Heart right ventricle (tissue), 16 donors: ENCODE measurements around the gene TRUB1. TPM values are rescaled to one million over a fixed set of nuclear protein-coding genes. Genes with fewer than 3 reads are reported as not detected.

Experiments
- ATAC-seq, 8 donors: fragments of 200-7000 bp; cut with Tn5 transposase; one replicate each; pipeline ENCODE4 v1.9.1; 2020; ENCODE audit warnings: mild to moderate bottlenecking in 8 of 8, moderate library complexity in 8 of 8, moderate number of reproducible peaks in 1 of 8
- DNase-seq, 2 donors: peaks; one replicate each; pipeline ENCODE4 v3.0.0-alpha.2; 2020
- H3K27ac ChIP-seq, 10 donors: fragments of 200-600 bp; sonication (generic) in 2 of 10; one replicate each; pipeline versions ENCODE4 v1.5.0 to v1.8.0; 2020 to 2022; ENCODE audit warnings: mild to moderate bottlenecking in 3 of 10
- H3K27me3 ChIP-seq, 7 donors: fragments of 200-600 bp; one replicate each; pipeline ENCODE4 v1.8.0; 2021 to 2022; ENCODE audit warnings: mild to moderate bottlenecking in 2 of 7
- H3K36me3 ChIP-seq, 9 donors: fragments of 200-600 bp; sonication (generic) in 1 of 9; one replicate each; pipeline versions ENCODE4 v1.5.0 to v1.8.0; 2020 to 2022; ENCODE audit warnings: mild to moderate bottlenecking in 2 of 9
- H3K4me1 ChIP-seq, 9 donors: fragments of 200-600 bp; sonication (generic) in 1 of 9; one replicate each; pipeline versions ENCODE4 v1.5.0 to v1.8.0; 2020 to 2022; ENCODE audit warnings: mild to moderate bottlenecking in 4 of 9
- H3K4me3 ChIP-seq, 10 donors: fragments of 200-600 bp; sonication (generic) in 2 of 10; one replicate each; pipeline versions ENCODE4 v1.5.0 to v1.8.0; 2020 to 2022; ENCODE audit warnings: mild to moderate bottlenecking in 7 of 10, moderate library complexity in 2 of 10
- H3K9me3 ChIP-seq, 11 donors: fragments of 200-600 bp in 10 of 11; sonication (generic) in 2 of 11; one replicate each; pipeline versions ENCODE4 v1.5.0 to v1.8.0; 2013 to 2022; ENCODE audit warnings: mild to moderate bottlenecking in 2 of 11, control low read depth in 1 of 11, moderate library complexity in 1 of 11
- CTCF ChIP-seq, 9 donors: fragments of 200-600 bp; sonication (generic) in 2 of 9; IDR thresholded peaks; one replicate each; pipeline versions ENCODE4 v1.5.0 to v1.8.0; 2021 to 2022; ENCODE audit warnings: antibody characterized with exemption in 9 of 9, mild to moderate bottlenecking in 5 of 9, moderate library complexity in 1 of 9
- WGBS, 2 donors: extraction: QIAGEN DNeasy Blood & Tissue Kit; methylation state at CpG; one replicate each; pipeline ENCODE4 v1.1.7; 2013; ENCODE audit warnings: inconsistent platforms in 1 of 2; 5-methylcytosine and 5-hydroxymethylcytosine counted together
- intact Hi-C, 10 donors: fragments of 100-400 bp; cut with DNase I; formaldehyde crosslinking; loops; one replicate each; pipeline versions ENCODE4 v1.11.1 to v1.14.2; 2022
- polyA plus RNA-seq, 2 donors: library from polyadenylated mRNA; stranded (reverse); fragments of 200-250 nt; gene quantifications; one replicate each; pipeline ENCODE4 v1.2.3, GENCODE V29; 2013
- total RNA-seq, 10 donors: library from RNA; stranded (reverse); fragmentation: NEBNext Ultra II Directional in 3 of 10; extraction: Animal tissue kit (Norgen Biotek cat#: 25700) in 3 of 10; gene quantifications; one replicate each; pipeline versions ENCODE4 v1.2.1 to v1.2.4, GENCODE V29; 2021 to 2023
- donor health status: Arrhythmogenic right ventricular cardiomyopathy.
- donor health status: ischemic (EF 13 %, LVEDD 7.1; RV severe dilation, severe dysfunction).
- donor health status: healthy with polysubstance abuse.
- donor health status: DM: no; HTN: yes; CAD: no.
- donor health status: DM: no; HTN: no; CAD: no.
- donor health status: ischemic (EF 25% LVEDD 6.9; RV normal size, moderate dysfunction).
- donor health status: ischemic (EF 25% LVEDD 5.7; RV mildly dilated, moderate dysfunction).
- donor health status: healthy.
- donor health status: DM: yes; HTN: yes; CAD: no.
- donor health status: Ischemic cardiomyopathy.
- donor health status: ischemic (EF 35%, LVEDD 5.7; RV mildly dilated, moderate dysfunction).
- donor health status: nonischemic (EF 11% LVEDD 7.7; RV severe dilation, severe dysfunction).
- donor health status: DM: yes; HTN: yes; CAD: no.
- donor health status: PGD.
- donor health status: ischemic (EF 29% LVEDD 5.4; RV normal size, mild dysfunction).
- donor health status: nonischemic (EF 23%, LVEDD 6.1; RV moderate dilation, normal function).

Gene TRUB1
- total and polyA plus RNA-seq, 12 donors: 3.9 to 29.8 (median 18.6) TPM

GRCh38 chr10:114962441-114962840, 24.4 kb downstream of the TRUB1 start:
- Histone ChIP-seq H3K27ac (peak overlapping the region in 4 of 10 donors; percentile 13 to 51 (median 36)), H3K9me3 (peaks cover 0 to 7% (median 0%) of the 10 kb centered on the region in 11 donors), H3K27me3 (no peaks in the 10 kb centered on the region), H3K36me3 (peaks cover 0 to 32% (median 0%) of the 10 kb centered on the region in 9 donors), H3K4me3 (no peak overlapping the region), H3K4me1 (peaks cover 0 to 39% (median 15%) of the 10 kb centered on the region in 9 donors)
- peak in 5 of 8 donors; percentile 30 to 67 (median 55) for ATAC-seq
- DNase-seq: no peak
- WGBS, 2 donors: 43 to 55% methylated on average over 2 of the region's 2 CpGs
- TF ChIP-seq CTCF (IDR thresholded peaks at IDR 0.05): no peak
- intact Hi-C loops: no loop called here

- intact Hi-C loops: no loop called here
- 62 to 72% methylated on average over 4 of the region's 4 CpGs for WGBS, 2 donors
- Histone ChIP-seq H3K4me1 (peaks cover 0 to 45% (median 22%) of the 10 kb centered on the region in 9 donors), H3K27ac (peak overlapping the region in 6 of 10 donors; percentile 30 to 71 (median 56)), H3K27me3 (no peaks in the 10 kb centered on the region), H3K36me3 (peaks cover 0 to 32% (median 0%) of the 10 kb centered on the region in 9 donors), H3K4me3 (no peak overlapping the region), H3K9me3 (peaks cover 0 to 7% (median 0%) of the 10 kb centered on the region in 11 donors)
- ATAC-seq (peak in 6 of 8 donors; percentile 65 to 89 (median 82)), DNase-seq (no peak)
- no peak for TF ChIP-seq CTCF (IDR thresholded peaks at IDR 0.05)
These were observed 25.9 kb downstream of the TRUB1 start for GRCh38 chr10:114963908-114964307.

DNA sequence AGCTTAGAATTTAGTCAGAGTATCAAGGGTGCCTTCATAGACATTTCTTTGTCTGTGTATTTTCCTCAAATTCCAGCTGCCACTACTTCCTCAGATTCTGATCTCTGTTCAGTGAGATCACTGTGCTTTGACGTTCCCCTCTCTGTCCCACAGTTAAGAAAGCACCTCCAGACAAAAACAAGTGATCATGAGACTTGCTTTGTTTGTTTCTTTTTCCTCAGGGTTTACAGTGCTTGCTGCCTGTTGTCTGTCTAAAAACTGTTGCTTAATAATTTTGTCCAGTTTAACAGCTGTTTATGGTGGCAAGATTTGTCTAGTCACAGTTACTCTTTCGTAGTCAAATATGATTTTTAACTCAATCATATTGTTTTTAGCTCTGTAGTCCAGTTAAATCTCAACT, 29.1 kb downstream of the TRUB1 start:
- H3K36me3 ChIP-seq: peaks cover 0 to 10% (median 0%) of the 10 kb centered on the region in 9 donors
- H3K4me3 ChIP-seq: no peak overlapping the region
- intact Hi-C loops: no loop called here
- H3K4me1 ChIP-seq: peaks cover 0 to 45% (median 21%) of the 10 kb centered on the region in 9 donors
- H3K27me3 ChIP-seq: no peaks in the 10 kb centered on the region
- peaks cover 0 to 7% (median 0%) of the 10 kb centered on the region in 11 donors for H3K9me3 ChIP-seq
- WGBS, 2 donors: 50 to 55% methylated on average over 2 of the region's 2 CpGs
- no peak for DNase-seq
- ATAC-seq: no peak
- peak overlapping the region in 5 of 10 donors; percentile 3 to 29 (median 24) for H3K27ac ChIP-seq
- no peak for TF ChIP-seq CTCF (IDR thresholded peaks at IDR 0.05)

GRCh38 chr10:114970515-114970914, 32.5 kb downstream of the TRUB1 start:
- Histone ChIP-seq H3K4me3 (no peak overlapping the region), H3K9me3 (no peaks in the 10 kb centered on the region), H3K36me3 (peaks cover 0 to 24% (median 3%) of the 10 kb centered on the region in 9 donors), H3K27ac (peak overlapping the region in 5 of 10 donors; percentile 23 to 48 (median 34)), H3K27me3 (no peaks in the 10 kb centered on the region), H3K4me1 (peaks cover 0 to 30% (median 16%) of the 10 kb centered on the region in 9 donors)
- no peak for TF ChIP-seq CTCF (IDR thresholded peaks at IDR 0.05)
- peak; percentile 49 to 94 (median 80) for ATAC-seq
- DNase-seq: peak in 1 of 2 donors; percentile 15
- 66 to 75% methylated on average over 4 of the region's 4 CpGs for WGBS, 2 donors
- intact Hi-C loops: no loop called here
